Upper lobe of right lung (tissue), 1 donor: ENCODE measurements around the gene GATAD2B. TPM values are rescaled to one million over a fixed set of nuclear protein-coding genes. Genes with fewer than 3 reads are reported as not detected.
"Not testable (repeated sequence)": the region's sequence is repeated elsewhere in the genome, so short reads cannot be mapped to it uniquely, and the experiment has no call there.

Experiments used
- ATAC-seq: fragments of 200-7000 bp; cut with Tn5 transposase; one replicate; pipeline ENCODE4 v1.9.1; 2020; ENCODE audit warnings: mild to moderate bottlenecking, moderate library complexity
- DNase-seq: peaks from one replicate; pipeline ENCODE4 v3.0.0-alpha.2; 2020
- H3K27ac ChIP-seq: fragments of 200-600 bp; one replicate; pipeline ENCODE4 v1.8.0; 2022
- H3K27me3 ChIP-seq: fragments of 200-600 bp; one replicate; pipeline ENCODE4 v1.8.0; 2022; ENCODE audit warnings: mild to moderate bottlenecking
- H3K36me3 ChIP-seq: fragments of 200-600 bp; one replicate; pipeline ENCODE4 v1.8.0; 2022
- H3K4me1 ChIP-seq: fragments of 200-600 bp; one replicate; pipeline ENCODE4 v1.8.0; 2022
- H3K4me3 ChIP-seq: fragments of 200-600 bp; one replicate; pipeline ENCODE4 v1.8.0; 2022; ENCODE audit warnings: mild to moderate bottlenecking
- H3K9me3 ChIP-seq: fragments of 200-600 bp; one replicate; pipeline ENCODE4 v1.8.0; 2022
- CTCF ChIP-seq: fragments of 200-600 bp; IDR thresholded peaks from one replicate; pipeline ENCODE4 v1.8.0; 2022; ENCODE audit warnings: antibody characterized with exemption
- intact Hi-C: fragments of 100-400 bp; cut with DNase I; formaldehyde crosslinking; loops from one replicate; pipeline ENCODE4 v1.11.0; 2022
- total RNA-seq: library from RNA; stranded (reverse); fragmentation: NEBNext Ultra II Directional; extraction: Animal tissue kit (Norgen Biotek cat#: 25700); gene quantifications from one replicate; pipeline ENCODE4 v1.2.1, GENCODE V29; 2021
- donor health status: DM: no; HTN: yes; CAD: no; lungs with severe emphysema.

GATAD2B gene
- total RNA-seq, 1 donor from 2014 or later, result 55.1 TPM

- no peak for TF ChIP-seq CTCF
- Histone ChIP-seq H3K27me3 (no peaks in the 10 kb centered on the region), H3K27ac (peak overlapping the region; percentile 72), H3K36me3 (peaks cover 85% of the 10 kb centered on the region), H3K4me3 (no peak overlapping the region), H3K9me3 (no peaks in the 10 kb centered on the region), H3K4me1 (peaks cover 47% of the 10 kb centered on the region)
- no peak for DNase-seq
- peak; percentile 89 for ATAC-seq
- intact Hi-C loops, result no loop called here
Measured at GRCh38 chr1:153768316-153769181, 154.2 kb downstream of the GATAD2B start.

- Histone ChIP-seq H3K4me1 (peaks cover 36% of the 10 kb centered on the region), H3K27ac (peak overlapping the region; percentile 13), H3K9me3 (no peaks in the 10 kb centered on the region), H3K4me3 (no peak overlapping the region), H3K36me3 (peaks cover 93% of the 10 kb centered on the region), H3K27me3 (no peaks in the 10 kb centered on the region)
- ATAC-seq, result no peak
- TF ChIP-seq CTCF, result no peak
- intact Hi-C loops, result no loop called here
- no peak for DNase-seq
Measured at GRCh38 chr1:153767519-153767918, 155.3 kb downstream of the GATAD2B start.

- peaks cover 29% of the 10 kb centered on the region for H3K4me1 ChIP-seq
- ATAC-seq, intact Hi-C loops, H3K27me3 ChIP-seq, H3K4me3 ChIP-seq, H3K27ac ChIP-seq, DNase-seq, H3K9me3 ChIP-seq: not testable (repeated sequence)
- peaks cover 91% of the 10 kb centered on the region for H3K36me3 ChIP-seq
Measured at GRCh38 chr1:153766663-153767062, 156.1 kb downstream of the GATAD2B start.

GRCh38 chr1:153764310-153764709, 158.5 kb downstream of the GATAD2B start:
- H3K4me3 ChIP-seq, result no peak overlapping the region
- DNase-seq (no peak), ATAC-seq (no peak)
- H3K9me3 ChIP-seq, result no peaks in the 10 kb centered on the region
- no peak for TF ChIP-seq CTCF
- intact Hi-C loops, result no loop called here
- H3K27ac ChIP-seq, result peak overlapping the region; percentile 47
- no peaks in the 10 kb centered on the region for H3K27me3 ChIP-seq
- peaks cover 10% of the 10 kb centered on the region for H3K4me1 ChIP-seq
- H3K36me3 ChIP-seq, result peaks cover 90% of the 10 kb centered on the region

GRCh38 chr1:153763365-153764225, 159.2 kb downstream of the GATAD2B start:
- DNase-seq, result no peak
- peak; percentile 6 for ATAC-seq
- intact Hi-C loops, result no loop called here
- TF ChIP-seq CTCF, result no peak
- no peaks in the 10 kb centered on the region for H3K9me3 ChIP-seq
- H3K27ac ChIP-seq, result peak overlapping the region; percentile 47
- H3K4me3 ChIP-seq, result no peak overlapping the region
- H3K27me3 ChIP-seq, result no peaks in the 10 kb centered on the region
- H3K4me1 ChIP-seq, result peaks cover 3% of the 10 kb centered on the region
- peaks cover 90% of the 10 kb centered on the region for H3K36me3 ChIP-seq

- Histone ChIP-seq H3K27me3 (no peaks in the 10 kb centered on the region), H3K9me3 (no peaks in the 10 kb centered on the region), H3K36me3 (peaks cover 90% of the 10 kb centered on the region), H3K4me1 (no peaks in the 10 kb centered on the region), H3K27ac (no peak overlapping the region), H3K4me3 (no peak overlapping the region)
- DNase-seq (no peak), ATAC-seq (no peak)
- intact Hi-C loops, result no loop called here
- no peak for TF ChIP-seq CTCF
Measured at GRCh38 chr1:153760440-153760839, 162.3 kb downstream of the GATAD2B start.
